A673 (cell line): ENCODE data around the gene ZNF80. TPM values are rescaled to one million over a fixed set of nuclear protein-coding genes. Genes with fewer than 3 reads are reported as not detected.

Experiments used
- BruUV-seq: library from RNA; stranded (reverse); fragments of 400-500 nt; replicated peaks from 2 replicates; lab custom pipeline; 2021; lab: Mats Ljungman, UMichigan
- CTCF ChIA-PET: fragments of 300-600 bp; sonication (Branson Sonifier 250); formaldehyde crosslinking; loops from one replicate; lab custom pipeline; 2022; ENCODE audit warnings: antibody characterized with exemption; lab: Charles Lee
- POLR2A ChIA-PET: fragments of 300-600 bp; sonication (Branson Sonifier 250); formaldehyde crosslinking; loops from one replicate; lab custom pipeline; 2022; ENCODE audit warnings: antibody characterized with exemption; ENCODE audit not compliant: low non-redundant PET; lab: Charles Lee
- DNase-seq: peaks from one replicate; pipeline ENCODE4 v3.0.0-alpha.2; 2015; ENCODE audit warnings: low spot score
- H3K27ac ChIP-seq: fragments of 200-600 bp; sonication (generic); 2 replicates; pipeline ENCODE4 v1.5.1; 2016; ENCODE audit warnings: mixed run types, low read depth, mild to moderate bottlenecking, mixed read lengths, antibody characterized with exemption, low read length; ENCODE audit not compliant: poor library complexity, severe bottlenecking
- H3K27me3 ChIP-seq: fragments of 200-600 bp; sonication (generic); replicated peaks from 2 replicates; pipeline ENCODE4 v1.6.1; 2017; ENCODE audit warnings: mixed run types, low read depth, mild to moderate bottlenecking, mixed read lengths, antibody characterized with exemption, low read length; ENCODE audit not compliant: insufficient read depth, poor library complexity
- H3K36me3 ChIP-seq: fragments of 200-600 bp; sonication (generic); 2 replicates; pipeline ENCODE4 v1.6.1; 2016; ENCODE audit warnings: mixed run types, mild to moderate bottlenecking, mixed read lengths, antibody characterized with exemption, low read length; ENCODE audit not compliant: insufficient read depth, poor library complexity, severe bottlenecking
- H3K4me1 ChIP-seq: fragments of 200-600 bp; sonication (generic); 2 replicates; pipeline ENCODE4 v1.6.1; 2017; ENCODE audit warnings: mixed run types, mild to moderate bottlenecking, mixed read lengths, antibody characterized with exemption, low read length; ENCODE audit not compliant: insufficient read depth, poor library complexity, severe bottlenecking
- H3K4me3 ChIP-seq: fragments of 200-600 bp; sonication (generic); 2 replicates; pipeline ENCODE4 v1.5.1; 2016; ENCODE audit warnings: low read depth, mixed run types, mild to moderate bottlenecking, mixed read lengths, low read length; ENCODE audit not compliant: poor library complexity, severe bottlenecking
- H3K9me3 ChIP-seq: fragments of 200-600 bp; sonication (generic); 2 replicates; pipeline ENCODE4 v1.6.1; 2016; ENCODE audit warnings: mixed run types, low read depth, mild to moderate bottlenecking, mixed read lengths, antibody characterized with exemption, low read length; ENCODE audit not compliant: poor library complexity, severe bottlenecking
- EZH2 ChIP-seq: fragments of 200-600 bp; sonication (generic); IDR thresholded peaks from 2 replicates; pipeline ENCODE4 v1.6.1; 2017; ENCODE audit warnings: borderline replicate concordance, low read depth, mild to moderate bottlenecking, mixed read lengths, antibody characterized with exemption, low read length; ENCODE audit not compliant: poor library complexity, severe bottlenecking
- intact Hi-C: fragments of 100-400 bp; cut with micrococcal nuclease; formaldehyde crosslinking; loops from one replicate; pipeline ENCODE4 v1.10.0; 2022; ENCODE audit not compliant: unreplicated experiment
- total RNA-seq: library from RNA; stranded (reverse); gene quantifications from 2 replicates; pipeline ENCODE4 v1.2.3, GENCODE V29; 2021
- TF ChIP-seq, protein P1 (sequence below): fragments of 300-800, 200-600 bp; sonication (generic); conservative IDR thresholded peaks from 2 replicates; pipeline ENCODE4 v1.5.1; 2017; ENCODE audit warnings: low read depth, mild to moderate bottlenecking, antibody characterized with exemption, low read length, moderate library complexity, mixed read lengths

ZNF80 gene
- total RNA-seq, 1 experiment from 2014 or later = not detected

- no TSS peak for BruUV-seq
- H3K4me3 ChIP-seq = no peak overlapping the region
- H3K4me1 ChIP-seq = no peaks in the 10 kb centered on the region
- H3K9me3 ChIP-seq = peaks cover 11% of the 10 kb centered on the region
- H3K36me3 ChIP-seq = no peaks in the 10 kb centered on the region
- POLR2A ChIA-PET = no interaction called here
- no peak overlapping the region for H3K27ac ChIP-seq
- no peak for DNase-seq
- intact Hi-C loops = no loop called here
- CTCF ChIA-PET = no interaction called here
- H3K27me3 ChIP-seq = no peaks in the 10 kb centered on the region
- TF ChIP-seq EZH2 = no peak
- TF ChIP-seq, protein P1, sequence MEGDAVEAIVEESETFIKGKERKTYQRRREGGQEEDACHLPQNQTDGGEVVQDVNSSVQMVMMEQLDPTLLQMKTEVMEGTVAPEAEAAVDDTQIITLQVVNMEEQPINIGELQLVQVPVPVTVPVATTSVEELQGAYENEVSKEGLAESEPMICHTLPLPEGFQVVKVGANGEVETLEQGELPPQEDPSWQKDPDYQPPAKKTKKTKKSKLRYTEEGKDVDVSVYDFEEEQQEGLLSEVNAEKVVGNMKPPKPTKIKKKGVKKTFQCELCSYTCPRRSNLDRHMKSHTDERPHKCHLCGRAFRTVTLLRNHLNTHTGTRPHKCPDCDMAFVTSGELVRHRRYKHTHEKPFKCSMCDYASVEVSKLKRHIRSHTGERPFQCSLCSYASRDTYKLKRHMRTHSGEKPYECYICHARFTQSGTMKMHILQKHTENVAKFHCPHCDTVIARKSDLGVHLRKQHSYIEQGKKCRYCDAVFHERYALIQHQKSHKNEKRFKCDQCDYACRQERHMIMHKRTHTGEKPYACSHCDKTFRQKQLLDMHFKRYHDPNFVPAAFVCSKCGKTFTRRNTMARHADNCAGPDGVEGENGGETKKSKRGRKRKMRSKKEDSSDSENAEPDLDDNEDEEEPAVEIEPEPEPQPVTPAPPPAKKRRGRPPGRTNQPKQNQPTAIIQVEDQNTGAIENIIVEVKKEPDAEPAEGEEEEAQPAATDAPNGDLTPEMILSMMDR = no peak
Measured at GRCh38 chr3:114227076-114227475, 10.3 kb downstream of the ZNF80 start.

DNA sequence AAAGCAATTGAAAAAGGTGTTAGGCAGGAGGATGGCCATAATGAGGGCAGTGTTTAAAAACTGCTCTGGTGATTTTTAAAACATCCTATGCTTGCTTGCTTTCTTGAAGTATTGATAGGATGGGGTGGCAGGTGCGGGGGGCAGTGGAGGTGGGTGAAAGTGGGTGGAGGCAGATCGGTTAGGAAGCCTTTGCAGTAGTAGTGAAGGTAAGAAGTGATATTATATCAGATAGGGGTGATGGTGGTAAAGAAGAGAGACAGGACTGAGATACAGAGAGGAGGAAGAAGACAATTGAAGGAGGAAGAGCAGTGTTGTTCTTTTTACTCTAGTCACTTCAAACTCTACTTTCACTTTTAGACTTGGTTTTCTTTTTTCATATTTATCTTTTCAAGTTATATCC is 11.1 kb downstream of the ZNF80 start:
- no TSS peak for BruUV-seq
- Histone ChIP-seq H3K36me3 (no peaks in the 10 kb centered on the region), H3K4me1 (no peaks in the 10 kb centered on the region), H3K9me3 (peaks cover 11% of the 10 kb centered on the region), H3K27me3 (no peaks in the 10 kb centered on the region), H3K27ac (no peak overlapping the region), H3K4me3 (no peak overlapping the region)
- intact Hi-C loops = no loop called here
- ChIA-PET CTCF (no interaction called here), POLR2A (no interaction called here)
- no peak for DNase-seq
- TF ChIP-seq, protein P1 = no peak
- TF ChIP-seq EZH2 = no peak

- Histone ChIP-seq H3K27ac (no peak overlapping the region), H3K4me1 (no peaks in the 10 kb centered on the region), H3K4me3 (no peak overlapping the region), H3K36me3 (no peaks in the 10 kb centered on the region), H3K9me3 (peaks cover 11% of the 10 kb centered on the region), H3K27me3 (no peaks in the 10 kb centered on the region)
- ChIA-PET POLR2A (interaction anchor here (0.6 kb wide), 1 partner anchor 23 kb away, joined by 5 read pairs; no protein-coding TSS in a partner anchor), CTCF (no interaction called here)
- BruUV-seq = no TSS peak
- TF ChIP-seq, protein P1 = no peak
- TF ChIP-seq EZH2 = no peak
- DNase-seq = peak; percentile 55
- intact Hi-C loops = no loop called here
Measured at GRCh38 chr3:114223143-114223542, 14.2 kb downstream of the ZNF80 start.
